GM21360 (cell line): ENCODE measurements around the gene WDR62.

Experiments
- ATAC-seq: cut with Tn5 transposase; IDR thresholded peaks from one replicate; pipeline ENCODE4 v1.9.1; 2021; ENCODE audit warnings: mild to moderate bottlenecking, moderate library complexity; ENCODE audit not compliant: unreplicated experiment

The WDR62 gene

GRCh38 chr19:36054733-36055686 is at the start of gene WDR62:
WDR62 (plus strand) TSS chr19:36054897; CDS start chr19:36054972, 75 bp downstream.
- peak; percentile 56 for ATAC-seq

- ATAC-seq: no peak
Measured at GRCh38 chr19:36006955-36007354, 47.7 kb upstream of the WDR62 start.

- no peak for ATAC-seq
Measured at GRCh38 chr19:36008336-36008978, 46.2 kb upstream of the WDR62 start, which contains the start of gene SYNE4. SYNE4 (minus strand) TSS chr19:36008813; CDS start chr19:36008681, 132 bp downstream.

- ATAC-seq: no peak
Measured at GRCh38 chr19:36009220-36009619, 45.5 kb upstream of the WDR62 start.

GRCh38 chr19:36009633-36010379 is 44.9 kb upstream of the WDR62 start:
- no peak for ATAC-seq

- ATAC-seq: no peak
Measured at GRCh38 chr19:36010402-36010801, 44.3 kb upstream of the WDR62 start.

GRCh38 chr19:36013280-36014011 is 41.3 kb upstream of the WDR62 start:
- no peak for ATAC-seq

- peak; percentile 90 for ATAC-seq
Measured at GRCh38 chr19:36014012-36014924, 40.4 kb upstream of the WDR62 start, which contains the start of gene ALKBH6. ALKBH6 (minus strand) TSS chr19:36014213; CDS start chr19:36013397, 816 bp downstream.

GRCh38 chr19:36019061-36019670 is 35.5 kb upstream of the WDR62 start:
- ATAC-seq: no peak

- no peak for ATAC-seq
Measured at GRCh38 chr19:36023432-36023831, 31.3 kb upstream of the WDR62 start.

GRCh38 chr19:36025541-36025940 is 29.2 kb upstream of the WDR62 start:
- ATAC-seq: no peak

GRCh38 chr19:36026091-36026876 is 28.4 kb upstream of the WDR62 start:
- ATAC-seq: no peak

- no peak for ATAC-seq
Measured at GRCh38 chr19:36027696-36028095, 27.0 kb upstream of the WDR62 start.

GRCh38 chr19:36028313-36029041 is 26.2 kb upstream of the WDR62 start:
- no peak for ATAC-seq

- no peak for ATAC-seq
Measured at GRCh38 chr19:36030264-36031148, 24.2 kb upstream of the WDR62 start.

GRCh38 chr19:36031308-36031707 is 23.4 kb upstream of the WDR62 start:
- no peak for ATAC-seq
